Measurements from ENCODE around the gene SPOCK1.

The SPOCK1 gene

GRCh38 chr5:137320056-137321045, 178.8 kb downstream of the SPOCK1 start:
- H3K79me2 ChIP-seq (ENCODE audit: insufficient read depth, low read depth) = no peaks in the 10 kb centered on the region
- H3K36me3 ChIP-seq (ENCODE audit: insufficient read depth) = no peaks in the 10 kb centered on the region
- H3K4me2 ChIP-seq = no peak overlapping the region
- no peaks in the 10 kb centered on the region for H3K27me3 ChIP-seq (ENCODE audit: insufficient read depth, low read depth)
- H4K20me1 ChIP-seq (ENCODE audit: insufficient read depth) = no peaks in the 10 kb centered on the region
- H3K4me1 ChIP-seq (ENCODE audit: low read depth, poor library complexity, severe bottlenecking) = no peaks in the 10 kb centered on the region
- H3K4me3 ChIP-seq (IDR thresholded peaks at IDR 0.05; ENCODE audit: insufficient read depth, low read depth, low read length) = no peak overlapping the region
- H3K27ac ChIP-seq = no peak overlapping the region
- TF ChIP-seq CTCF (conservative IDR thresholded peaks at IDR 0.05; ENCODE audit: low read depth, low read length) = peak; percentile 79
- H2AFZ ChIP-seq (ENCODE audit: low read depth) = no peak overlapping the region
- H3K9ac ChIP-seq = no peak overlapping the region

- Histone ChIP-seq H3K4me3 (IDR thresholded peaks at IDR 0.05; ENCODE audit: insufficient read depth, low read depth, low read length) (no peak overlapping the region), H3K27ac (no peak overlapping the region), H3K9ac (no peak overlapping the region), H4K20me1 (ENCODE audit: insufficient read depth) (no peaks in the 10 kb centered on the region), H3K4me1 (ENCODE audit: low read depth, poor library complexity, severe bottlenecking) (no peaks in the 10 kb centered on the region), H3K4me2 (no peak overlapping the region), H2AFZ (ENCODE audit: low read depth) (no peak overlapping the region), H3K36me3 (ENCODE audit: insufficient read depth) (no peaks in the 10 kb centered on the region), H3K79me2 (ENCODE audit: insufficient read depth, low read depth) (no peaks in the 10 kb centered on the region), H3K27me3 (ENCODE audit: insufficient read depth, low read depth) (no peaks in the 10 kb centered on the region)
- TF ChIP-seq CTCF (conservative IDR thresholded peaks at IDR 0.05; ENCODE audit: low read depth, low read length) = no peak
Observed at GRCh38 chr5:137318027-137318426, 181.1 kb downstream of the SPOCK1 start.

- no peak overlapping the region for H3K27ac ChIP-seq
Observed at GRCh38 chr5:137316346-137316736, 182.8 kb downstream of the SPOCK1 start.

More at GRCh38 chr5:137316346-137316736, 182.8 kb downstream of the SPOCK1 start:
- Histone ChIP-seq H4K20me1 (ENCODE audit: insufficient read depth) (no peaks in the 10 kb centered on the region), H3K27me3 (ENCODE audit: insufficient read depth, low read depth) (no peaks in the 10 kb centered on the region), H3K4me3 (IDR thresholded peaks at IDR 0.05; ENCODE audit: insufficient read depth, low read depth, low read length) (no peak overlapping the region), H3K4me2 (no peak overlapping the region), H2AFZ (ENCODE audit: low read depth) (no peak overlapping the region), H3K36me3 (ENCODE audit: insufficient read depth) (no peaks in the 10 kb centered on the region), H3K9ac (no peak overlapping the region), H3K79me2 (ENCODE audit: insufficient read depth, low read depth) (no peaks in the 10 kb centered on the region), H3K4me1 (ENCODE audit: low read depth, poor library complexity, severe bottlenecking) (no peaks in the 10 kb centered on the region)
- no peak for TF ChIP-seq CTCF (conservative IDR thresholded peaks at IDR 0.05; ENCODE audit: low read depth, low read length)
